Measurements from ENCODE around the gene JPH2. TPM values are rescaled to one million over a fixed set of nuclear protein-coding genes. Genes with fewer than 3 reads are reported as not detected.
A peak's percentile ranks its signal among the peaks of the same experiment; 100 is the strongest.

JPH2 gene
- total RNA-seq, 4 donors from 2014 or later: 173 to 442 (median 242) TPM

DNA sequence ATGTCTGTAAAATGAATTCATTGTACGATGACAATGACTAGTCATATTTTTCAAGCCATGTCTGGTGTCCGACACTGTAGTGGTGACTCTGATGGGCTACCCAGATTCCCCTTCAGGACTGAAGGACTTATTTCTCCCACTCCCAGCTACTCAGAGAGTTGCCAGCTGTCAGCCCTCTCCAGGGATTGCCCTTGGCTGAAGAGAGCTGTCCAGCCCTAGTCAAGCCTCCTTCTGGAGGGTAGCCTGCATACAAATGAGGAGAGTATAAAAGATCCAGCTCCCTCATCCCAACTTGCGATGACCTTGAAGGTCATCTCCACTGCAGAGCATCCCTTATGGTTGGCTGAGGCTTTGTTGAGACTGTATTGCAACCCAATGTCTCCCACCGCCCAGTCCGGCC lies 29.9 kb downstream of the JPH2 start:
- 80% methylated on average over 2 of the region's 5 CpGs; no CpG with 5 or more reads in 1 of the 2 donors for WGBS, 2 donors (ENCODE audit: low coverage in 1 of 2)
- Histone ChIP-seq H3K27me3 (no peaks in the 10 kb centered on the region), H3K36me3 (peaks cover 0 to 26% of the 10 kb centered on the region in 2 donors), H3K4me3 (no peak overlapping the region), H3K9me3 (no peaks in the 10 kb centered on the region), H3K4me1 (peaks cover 4 to 77% (median 11%) of the 10 kb centered on the region in 3 donors), H3K27ac (peak overlapping the region; percentile 32 to 95 (median 84))
- ATAC-seq: no peak
- TF ChIP-seq POLR2AphosphoS5 (IDR thresholded peaks at IDR 0.05) (no peak), EP300 (IDR thresholded peaks at IDR 0.05) (no peak), POLR2A (IDR thresholded peaks at IDR 0.05) (no peak)
- TF ChIP-seq, protein P1, sequence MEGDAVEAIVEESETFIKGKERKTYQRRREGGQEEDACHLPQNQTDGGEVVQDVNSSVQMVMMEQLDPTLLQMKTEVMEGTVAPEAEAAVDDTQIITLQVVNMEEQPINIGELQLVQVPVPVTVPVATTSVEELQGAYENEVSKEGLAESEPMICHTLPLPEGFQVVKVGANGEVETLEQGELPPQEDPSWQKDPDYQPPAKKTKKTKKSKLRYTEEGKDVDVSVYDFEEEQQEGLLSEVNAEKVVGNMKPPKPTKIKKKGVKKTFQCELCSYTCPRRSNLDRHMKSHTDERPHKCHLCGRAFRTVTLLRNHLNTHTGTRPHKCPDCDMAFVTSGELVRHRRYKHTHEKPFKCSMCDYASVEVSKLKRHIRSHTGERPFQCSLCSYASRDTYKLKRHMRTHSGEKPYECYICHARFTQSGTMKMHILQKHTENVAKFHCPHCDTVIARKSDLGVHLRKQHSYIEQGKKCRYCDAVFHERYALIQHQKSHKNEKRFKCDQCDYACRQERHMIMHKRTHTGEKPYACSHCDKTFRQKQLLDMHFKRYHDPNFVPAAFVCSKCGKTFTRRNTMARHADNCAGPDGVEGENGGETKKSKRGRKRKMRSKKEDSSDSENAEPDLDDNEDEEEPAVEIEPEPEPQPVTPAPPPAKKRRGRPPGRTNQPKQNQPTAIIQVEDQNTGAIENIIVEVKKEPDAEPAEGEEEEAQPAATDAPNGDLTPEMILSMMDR (IDR thresholded peaks at IDR 0.05): no peak

DNA sequence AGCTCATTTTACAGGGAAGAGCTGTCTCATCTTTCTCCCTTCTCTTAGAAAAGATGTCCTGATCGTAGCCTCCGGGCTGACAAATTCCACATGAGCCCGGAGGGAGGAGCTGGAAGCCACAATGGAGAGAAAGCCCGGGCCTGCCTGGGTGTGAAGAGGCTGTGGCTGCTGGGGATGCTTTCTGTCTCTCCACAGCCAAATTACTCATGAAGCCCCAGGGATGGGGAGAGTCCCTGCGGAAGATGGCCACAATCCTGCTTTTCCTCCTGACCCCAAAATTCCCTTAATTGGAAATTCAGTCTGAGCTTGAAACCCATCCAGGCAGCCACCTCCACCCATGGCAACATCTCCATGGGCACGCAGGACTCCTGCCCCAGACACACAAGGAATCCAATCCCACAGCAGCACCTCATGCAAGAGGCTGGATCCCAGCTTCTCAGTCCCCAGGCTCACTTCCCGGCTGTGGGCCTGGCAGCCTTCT lies 32.4 kb downstream of the JPH2 start:
- ATAC-seq: peak; percentile 42

DNA sequence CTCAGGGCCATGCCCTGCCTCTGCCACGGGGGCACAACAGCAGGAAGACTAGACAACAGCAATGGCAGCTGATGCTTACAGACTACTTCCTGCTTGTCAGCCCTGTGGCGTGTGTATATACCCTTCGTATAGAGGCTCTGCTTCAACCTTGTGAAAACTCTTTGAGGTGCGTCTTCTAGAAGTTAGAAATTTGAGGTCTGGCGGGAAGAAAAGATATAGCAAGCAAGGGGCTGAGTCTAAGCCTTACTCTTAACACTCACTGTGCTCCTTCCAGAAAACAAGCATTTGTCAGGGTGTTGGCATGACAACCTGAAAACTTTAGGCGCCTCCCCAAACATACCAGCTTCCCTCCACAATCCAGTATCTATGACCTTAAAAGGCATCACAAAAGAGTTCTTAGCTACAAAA lies 33.3 kb downstream of the JPH2 start:
- no peaks in the 10 kb centered on the region for H3K27me3 ChIP-seq
- no peaks in the 10 kb centered on the region for H3K9me3 ChIP-seq
- WGBS, 2 donors (ENCODE audit: low coverage in 1 of 2): 19 to 20% methylated on average over 3 to 5 of the region's 6 CpGs
- peak overlapping the region; percentile 89 to 98 (median 94) for H3K27ac ChIP-seq
- ATAC-seq: peak; percentile 64
- H3K4me3 ChIP-seq: no peak overlapping the region
- peaks cover 11 to 86% (median 13%) of the 10 kb centered on the region in 3 donors for H3K4me1 ChIP-seq
- TF ChIP-seq POLR2A (IDR thresholded peaks at IDR 0.05): no peak
- TF ChIP-seq, protein P1 (IDR thresholded peaks at IDR 0.05): peak in 2 of 4 experiments; percentile 26 to 44
- TF ChIP-seq EP300 (IDR thresholded peaks at IDR 0.05): no peak
- TF ChIP-seq POLR2AphosphoS5 (IDR thresholded peaks at IDR 0.05): peak; percentile 81
- H3K36me3 ChIP-seq: peaks cover 0 to 9% of the 10 kb centered on the region in 2 donors

More for the DNA sequence above, 32.4 kb downstream of the JPH2 start:
- Histone ChIP-seq H3K36me3 (peaks cover 0 to 18% of the 10 kb centered on the region in 2 donors), H3K4me1 (peaks cover 11 to 85% (median 13%) of the 10 kb centered on the region in 3 donors), H3K27me3 (no peaks in the 10 kb centered on the region), H3K4me3 (no peak overlapping the region), H3K9me3 (no peaks in the 10 kb centered on the region), H3K27ac (peak overlapping the region; percentile 89 to 98 (median 94))
- TF ChIP-seq POLR2AphosphoS5 (IDR thresholded peaks at IDR 0.05) (peak; percentile 79), EP300 (IDR thresholded peaks at IDR 0.05) (no peak), POLR2A (IDR thresholded peaks at IDR 0.05) (peak; percentile 12 to 18)
- TF ChIP-seq, protein P1 (IDR thresholded peaks at IDR 0.05): peak in 3 of 4 experiments; percentile 7 to 48 (median 29)
- WGBS, 2 donors (ENCODE audit: low coverage in 1 of 2): 40 to 67% methylated on average over 1 to 6 of the region's 7 CpGs

DNA sequence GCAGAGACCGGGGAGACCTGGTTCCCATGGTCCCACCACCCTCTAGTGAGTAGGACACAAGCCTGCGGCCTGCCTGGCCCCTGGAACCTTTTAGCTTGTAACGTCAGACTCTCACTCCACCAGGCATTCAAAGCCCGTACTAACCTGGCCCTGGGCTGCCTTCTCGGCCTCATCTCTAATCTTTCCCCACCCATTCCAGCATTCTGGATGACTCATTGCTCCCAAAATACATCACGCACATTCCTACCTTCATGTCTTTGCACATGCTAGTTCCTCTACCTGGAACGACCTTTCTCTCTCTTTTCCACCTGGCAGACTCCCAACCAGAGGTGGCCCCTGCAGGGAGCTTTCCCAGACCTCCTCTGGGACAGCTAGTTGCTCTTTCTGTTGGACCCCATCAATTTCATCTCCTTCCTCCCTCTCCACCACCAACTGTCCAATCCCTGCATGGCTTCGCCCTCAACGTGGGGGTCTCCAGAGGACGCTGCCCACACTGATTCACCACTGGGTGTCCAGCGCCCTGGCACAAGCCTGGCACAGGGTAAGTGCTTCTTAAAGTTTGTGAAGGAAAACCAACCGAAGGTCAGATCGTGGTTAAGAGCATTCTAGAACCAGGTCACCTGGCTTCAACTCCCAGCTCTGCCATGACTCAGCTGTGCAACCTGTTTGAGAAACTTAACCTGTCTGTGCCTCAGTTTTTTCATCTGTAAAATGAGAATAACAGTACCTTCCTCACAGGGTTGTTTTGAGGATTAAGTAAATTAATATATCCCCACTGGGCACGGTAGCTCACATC lies 35.2 kb downstream of the JPH2 start:
- Histone ChIP-seq H3K4me1 (peaks cover 11 to 86% (median 13%) of the 10 kb centered on the region in 3 donors), H3K27me3 (no peaks in the 10 kb centered on the region), H3K27ac (peak overlapping the region; percentile 89 to 98 (median 94)), H3K36me3 (no peaks in the 10 kb centered on the region), H3K4me3 (no peak overlapping the region), H3K9me3 (no peaks in the 10 kb centered on the region)
- WGBS, 2 donors (ENCODE audit: low coverage in 1 of 2): 42 to 47% methylated on average over 10 of the region's 14 CpGs
- ATAC-seq: peak; percentile 66
- TF ChIP-seq POLR2A (IDR thresholded peaks at IDR 0.05) (peak in 1 of 2 donors; percentile 18), EP300 (IDR thresholded peaks at IDR 0.05) (no peak), POLR2AphosphoS5 (IDR thresholded peaks at IDR 0.05) (peak; percentile 93)
- TF ChIP-seq, protein P1 (IDR thresholded peaks at IDR 0.05): no peak
